Subcutaneous adipose tissue (tissue), 4 donors: ENCODE measurements around the gene TRIM4. TPM values are rescaled to one million over a fixed set of nuclear protein-coding genes. Genes with fewer than 3 reads are reported as not detected.

Experiments used
- total RNA-seq, 4 donors: library from RNA; depleted of rRNA; stranded (reverse); fragments of >200 nt; gene quantifications; one replicate each; pipeline ENCODE4 v1.1.0, GENCODE V29; 2016
- TF ChIP-seq, protein P1 (sequence below): fragments of 450-650 bp; IDR thresholded peaks from one replicate; pipeline ENCODE4 v1.5.1; 2016; ENCODE audit warnings: low read depth, mild to moderate bottlenecking, control low read depth, antibody characterized with exemption, moderate library complexity

TRIM4 gene
- total RNA-seq, 4 donors from 2014 or later = 33.5 to 50.5 (median 42.0) TPM

DNA sequence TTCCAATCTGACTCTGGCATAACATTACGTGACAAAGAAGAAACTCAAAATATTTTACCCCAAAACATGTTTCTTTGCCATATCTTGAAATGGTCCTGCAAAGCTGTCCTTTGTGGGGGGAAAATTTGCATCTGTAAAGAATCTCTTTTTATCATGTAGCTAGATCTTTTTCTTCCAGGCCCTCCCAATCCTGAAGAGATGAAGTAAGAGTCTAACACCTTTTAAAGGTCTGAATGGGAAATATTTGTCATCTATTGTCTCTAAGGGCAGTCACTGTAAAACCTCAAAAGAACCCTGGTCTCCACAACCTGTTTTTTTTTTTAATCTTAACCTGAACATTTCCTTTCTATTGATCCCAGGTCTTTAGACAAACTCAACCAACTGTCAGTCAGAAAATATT lies 51.1 kb downstream of the TRIM4 start:
- TF ChIP-seq, protein P1, sequence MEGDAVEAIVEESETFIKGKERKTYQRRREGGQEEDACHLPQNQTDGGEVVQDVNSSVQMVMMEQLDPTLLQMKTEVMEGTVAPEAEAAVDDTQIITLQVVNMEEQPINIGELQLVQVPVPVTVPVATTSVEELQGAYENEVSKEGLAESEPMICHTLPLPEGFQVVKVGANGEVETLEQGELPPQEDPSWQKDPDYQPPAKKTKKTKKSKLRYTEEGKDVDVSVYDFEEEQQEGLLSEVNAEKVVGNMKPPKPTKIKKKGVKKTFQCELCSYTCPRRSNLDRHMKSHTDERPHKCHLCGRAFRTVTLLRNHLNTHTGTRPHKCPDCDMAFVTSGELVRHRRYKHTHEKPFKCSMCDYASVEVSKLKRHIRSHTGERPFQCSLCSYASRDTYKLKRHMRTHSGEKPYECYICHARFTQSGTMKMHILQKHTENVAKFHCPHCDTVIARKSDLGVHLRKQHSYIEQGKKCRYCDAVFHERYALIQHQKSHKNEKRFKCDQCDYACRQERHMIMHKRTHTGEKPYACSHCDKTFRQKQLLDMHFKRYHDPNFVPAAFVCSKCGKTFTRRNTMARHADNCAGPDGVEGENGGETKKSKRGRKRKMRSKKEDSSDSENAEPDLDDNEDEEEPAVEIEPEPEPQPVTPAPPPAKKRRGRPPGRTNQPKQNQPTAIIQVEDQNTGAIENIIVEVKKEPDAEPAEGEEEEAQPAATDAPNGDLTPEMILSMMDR = no peak

- TF ChIP-seq, protein P1 = no peak
Observed at GRCh38 chr7:99863847-99864440, 55.4 kb downstream of the TRIM4 start.

DNA sequence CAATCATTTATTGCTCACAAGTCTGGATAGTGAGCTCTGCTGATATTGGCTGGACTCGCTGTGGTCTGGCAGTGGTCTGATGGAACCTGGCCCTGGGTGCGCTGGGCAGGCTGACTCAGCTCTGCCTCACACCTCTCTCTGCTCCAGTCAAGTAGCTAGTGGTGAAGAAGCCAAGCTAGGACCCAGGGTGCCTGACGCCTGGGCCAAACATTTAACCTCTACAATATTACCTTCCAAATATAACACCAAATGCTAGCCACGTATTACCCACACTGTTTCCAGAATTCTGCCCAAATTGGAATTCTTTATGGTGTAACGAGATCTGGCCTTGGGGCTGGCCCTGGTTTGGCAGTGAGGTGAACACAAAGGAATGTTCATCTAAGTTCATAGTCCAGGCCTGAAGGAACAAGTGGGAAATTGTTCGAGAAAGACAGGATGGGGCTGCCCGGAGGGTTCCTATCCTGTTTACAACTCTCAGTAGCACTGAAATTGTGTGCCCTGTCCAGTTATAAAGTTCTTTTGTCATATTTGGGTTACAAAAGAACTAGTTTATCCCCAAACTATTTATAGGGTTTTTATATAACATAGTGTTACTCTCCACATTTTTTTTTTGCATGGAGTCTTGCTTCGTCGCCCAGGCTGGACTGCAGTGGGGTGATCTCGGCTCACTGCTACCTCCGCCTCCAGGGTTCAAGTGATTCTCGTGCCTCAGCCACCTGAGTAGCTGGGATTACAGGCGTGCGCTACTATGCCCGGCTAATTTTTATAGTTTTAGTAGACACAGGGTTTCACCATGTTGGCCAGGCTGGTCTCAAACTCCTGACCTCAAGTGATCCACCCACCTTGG lies 58.8 kb downstream of the TRIM4 start:
- TF ChIP-seq, protein P1 = no peak

GRCh38 chr7:99855236-99855635 lies 64.1 kb downstream of the TRIM4 start:
- TF ChIP-seq, protein P1 = no peak

DNA sequence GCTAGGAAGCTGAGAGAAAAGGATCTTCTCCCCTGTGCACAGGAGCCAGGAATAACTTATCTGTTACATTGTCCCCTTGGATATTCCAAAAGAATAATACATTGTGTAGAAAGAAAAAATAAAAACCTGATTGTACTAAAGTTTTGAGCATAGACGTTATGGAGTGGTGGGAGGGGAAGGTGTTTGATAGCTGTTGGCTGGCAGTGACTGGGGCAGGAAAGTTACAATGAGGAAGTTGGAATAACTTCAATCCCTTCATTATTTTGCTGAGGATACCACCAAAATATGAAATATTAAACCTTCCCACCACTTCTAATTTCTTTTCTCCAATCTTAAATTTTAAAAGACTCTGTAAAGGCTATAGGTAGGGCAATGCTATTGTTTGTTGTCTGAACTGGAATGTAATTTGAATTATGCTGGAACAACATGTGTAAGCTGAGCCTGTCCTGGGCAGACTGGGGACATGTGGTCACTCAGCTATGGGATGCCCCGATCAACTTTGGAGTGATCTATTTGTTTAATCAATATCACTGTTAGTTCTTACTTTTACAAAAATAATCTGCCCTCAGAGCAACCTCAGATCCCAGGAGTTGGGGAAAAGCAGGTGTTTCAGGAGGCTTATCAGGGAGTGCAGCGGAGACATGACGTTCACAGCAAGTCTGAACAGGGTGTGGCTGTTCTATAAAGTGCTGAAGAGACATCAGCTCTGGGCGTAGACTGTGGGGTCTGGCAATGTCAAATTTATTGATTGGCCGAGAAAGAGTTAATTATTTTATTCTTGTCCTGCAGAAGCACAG lies 70.7 kb downstream of the TRIM4 start:
- TF ChIP-seq, protein P1 = no peak

GRCh38 chr7:99844328-99844727 lies 75.0 kb downstream of the TRIM4 start:
- TF ChIP-seq, protein P1 = no peak

- TF ChIP-seq, protein P1 = no peak
Observed at GRCh38 chr7:99843808-99844207, 75.5 kb downstream of the TRIM4 start.
